NCI-H446 (cell line): ENCODE data around the gene NPAS2.

Experiments used
- DNase-seq, 2 experiments: peaks; one replicate each; lab custom pipeline; 2025; lab: John Stamatoyannopoulos, UW

The NPAS2 gene, protein sequence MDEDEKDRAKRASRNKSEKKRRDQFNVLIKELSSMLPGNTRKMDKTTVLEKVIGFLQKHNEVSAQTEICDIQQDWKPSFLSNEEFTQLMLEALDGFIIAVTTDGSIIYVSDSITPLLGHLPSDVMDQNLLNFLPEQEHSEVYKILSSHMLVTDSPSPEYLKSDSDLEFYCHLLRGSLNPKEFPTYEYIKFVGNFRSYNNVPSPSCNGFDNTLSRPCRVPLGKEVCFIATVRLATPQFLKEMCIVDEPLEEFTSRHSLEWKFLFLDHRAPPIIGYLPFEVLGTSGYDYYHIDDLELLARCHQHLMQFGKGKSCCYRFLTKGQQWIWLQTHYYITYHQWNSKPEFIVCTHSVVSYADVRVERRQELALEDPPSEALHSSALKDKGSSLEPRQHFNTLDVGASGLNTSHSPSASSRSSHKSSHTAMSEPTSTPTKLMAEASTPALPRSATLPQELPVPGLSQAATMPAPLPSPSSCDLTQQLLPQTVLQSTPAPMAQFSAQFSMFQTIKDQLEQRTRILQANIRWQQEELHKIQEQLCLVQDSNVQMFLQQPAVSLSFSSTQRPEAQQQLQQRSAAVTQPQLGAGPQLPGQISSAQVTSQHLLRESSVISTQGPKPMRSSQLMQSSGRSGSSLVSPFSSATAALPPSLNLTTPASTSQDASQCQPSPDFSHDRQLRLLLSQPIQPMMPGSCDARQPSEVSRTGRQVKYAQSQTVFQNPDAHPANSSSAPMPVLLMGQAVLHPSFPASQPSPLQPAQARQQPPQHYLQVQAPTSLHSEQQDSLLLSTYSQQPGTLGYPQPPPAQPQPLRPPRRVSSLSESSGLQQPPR

DNA sequence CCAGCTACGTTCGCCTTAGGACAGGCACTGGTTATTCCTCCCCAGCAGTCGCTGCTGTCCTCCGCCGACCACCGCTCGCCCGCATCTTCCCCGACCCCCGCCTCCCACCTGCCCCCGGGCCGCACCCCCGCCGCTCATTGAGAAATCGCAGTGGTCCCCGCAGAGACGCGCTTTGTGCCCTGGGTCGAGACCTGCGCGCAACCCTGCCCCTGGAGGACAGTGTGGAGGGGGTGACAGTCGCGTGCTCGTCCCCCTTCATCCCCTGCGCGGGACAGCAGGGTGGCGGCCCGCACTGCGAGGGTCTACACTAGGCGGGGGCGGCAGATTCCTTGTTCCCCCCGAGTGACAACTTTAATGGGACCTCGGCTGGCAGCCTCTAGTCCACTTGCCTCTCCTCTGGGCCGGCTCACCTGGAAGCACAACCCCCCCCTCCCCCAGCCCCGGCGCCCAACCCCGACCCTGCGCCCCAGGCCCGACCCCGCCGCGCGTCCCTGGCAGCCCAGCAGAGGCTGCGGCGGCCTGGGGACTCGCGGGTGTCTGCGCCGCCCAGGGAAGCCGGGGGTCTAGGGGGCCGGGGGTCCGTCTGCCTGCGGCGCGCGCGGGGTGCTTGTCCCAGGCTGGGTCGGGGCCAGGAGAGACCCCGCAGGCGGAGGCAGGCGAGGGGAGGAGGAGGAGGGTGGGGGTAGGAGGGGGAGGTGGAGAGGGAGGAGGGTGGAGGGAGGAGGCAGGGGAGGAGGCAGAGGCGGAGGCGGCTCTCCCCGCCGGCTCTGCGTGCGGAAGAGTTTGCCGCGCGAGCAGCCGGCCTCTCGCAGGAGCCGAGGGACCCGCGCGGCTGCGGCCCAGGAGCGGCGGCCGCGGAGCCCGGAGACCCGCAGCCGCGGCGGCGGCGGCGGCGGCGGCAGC lies at the start of gene NPAS2:
NPAS2 (plus strand) TSS at position 770 of the 903 bp plus-strand sequence. CDS start 84,616 bp downstream, outside the sequence.
- DNase-seq = no peak

DNA sequence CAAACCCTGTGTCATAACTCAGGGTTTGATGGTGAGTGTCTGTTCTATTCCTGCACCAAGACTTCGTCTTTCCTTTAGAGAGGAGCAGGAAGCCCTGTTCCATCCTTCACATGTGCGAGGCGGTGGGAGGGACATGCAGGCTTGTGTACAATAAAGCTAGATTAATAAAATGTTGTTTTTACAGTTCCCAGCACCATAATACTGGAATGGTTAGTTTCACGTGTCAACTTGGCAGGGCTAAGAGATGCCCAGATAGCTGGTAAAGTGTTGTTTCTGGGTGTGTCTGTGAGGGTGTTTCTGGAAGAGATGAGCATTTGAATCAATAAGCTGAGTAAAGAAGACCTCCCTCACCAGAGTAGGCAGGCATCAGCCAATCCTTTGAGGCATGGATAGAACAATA lies 48.8 kb upstream of the NPAS2 start:
- DNase-seq = no peak

DNA sequence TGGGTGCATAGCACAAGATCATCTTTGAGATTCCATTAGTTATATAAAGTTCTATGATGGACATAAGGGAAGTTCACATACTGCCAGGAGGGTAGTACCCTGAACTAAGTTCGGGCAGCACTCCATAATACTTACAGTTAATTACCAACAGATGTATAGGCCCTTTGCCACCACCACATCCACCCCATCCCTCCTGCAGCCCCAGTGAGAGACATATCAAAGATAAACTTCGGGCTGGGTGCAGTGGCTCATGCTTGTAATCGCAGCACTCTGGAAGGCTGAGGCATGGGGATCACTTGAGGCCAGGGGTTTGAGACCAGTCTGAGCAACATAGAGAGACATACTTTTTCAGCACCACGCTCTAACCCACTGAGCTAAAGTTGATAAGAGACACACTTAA lies 46.4 kb upstream of the NPAS2 start:
- DNase-seq = no peak

DNA sequence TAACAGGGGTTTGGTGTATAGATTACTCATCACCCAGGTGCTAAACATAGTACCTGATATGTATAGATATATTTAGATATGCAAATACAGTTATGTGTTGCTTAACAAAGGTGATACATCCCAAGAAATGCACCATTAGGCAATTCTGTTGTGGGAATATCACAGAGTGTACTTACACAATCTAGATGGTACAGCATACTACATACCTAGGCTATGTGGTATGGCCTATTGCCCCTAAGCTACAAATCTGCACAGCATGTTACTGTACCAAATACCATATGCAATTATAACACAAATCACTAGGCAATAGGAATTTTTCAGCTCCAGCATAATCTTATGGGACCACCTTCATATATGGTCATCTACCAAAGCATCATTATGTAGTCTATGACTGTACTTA lies 43.5 kb upstream of the NPAS2 start:
- no peak for DNase-seq

DNA sequence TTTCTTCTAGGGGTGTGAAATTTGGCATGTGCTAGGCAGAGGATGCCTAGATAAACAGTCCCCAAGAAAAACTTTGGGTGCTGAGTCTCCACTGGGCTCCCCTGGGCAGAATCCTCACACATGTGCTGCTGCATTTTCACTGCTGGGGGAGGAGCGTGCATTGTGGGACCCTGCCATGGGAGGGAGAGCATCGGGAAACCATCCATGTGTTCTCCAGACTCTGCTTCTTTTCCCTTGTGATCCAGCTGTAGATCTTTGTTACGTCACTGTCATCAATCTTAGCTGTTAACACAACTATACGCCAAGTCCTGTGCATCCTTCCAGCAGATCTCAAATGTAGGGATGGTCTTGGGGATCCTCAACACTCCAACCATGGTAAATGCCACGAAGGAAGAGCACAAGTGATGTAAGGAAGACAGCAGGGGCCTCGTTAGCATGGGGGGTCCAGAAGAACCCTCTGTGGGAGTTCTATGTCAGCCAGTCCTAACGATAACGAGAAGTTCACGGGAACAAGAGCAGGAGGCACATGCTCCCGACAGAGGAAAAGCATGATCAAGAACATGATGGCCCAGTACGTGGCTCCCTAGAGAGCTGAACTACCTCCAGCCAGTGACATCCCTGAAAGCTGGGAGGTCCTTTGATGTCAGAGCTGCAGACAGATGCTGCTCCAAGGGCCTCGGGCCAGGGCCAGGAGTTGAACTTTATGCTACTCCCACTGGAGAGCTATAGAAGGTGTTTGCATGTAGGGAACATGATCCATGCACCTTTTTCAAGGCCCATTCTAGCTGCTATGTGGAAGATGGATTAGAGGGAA lies 41.1 kb upstream of the NPAS2 start:
- DNase-seq = no peak

DNA sequence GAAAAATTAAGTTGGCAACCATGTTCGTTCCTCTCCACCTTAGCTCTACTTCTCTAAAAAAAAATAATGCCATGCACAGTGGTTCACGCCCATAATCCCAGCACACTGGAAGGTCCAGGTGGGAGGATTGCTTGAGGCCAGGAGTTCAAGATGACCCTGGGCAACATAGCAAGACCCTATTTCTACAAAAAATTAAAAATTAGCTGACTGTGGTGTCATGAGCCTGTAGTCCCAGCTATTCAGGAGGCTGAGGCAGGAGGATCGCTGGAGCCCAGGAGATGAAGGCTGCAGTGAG lies 40.1 kb upstream of the NPAS2 start:
- no peak for DNase-seq

DNA sequence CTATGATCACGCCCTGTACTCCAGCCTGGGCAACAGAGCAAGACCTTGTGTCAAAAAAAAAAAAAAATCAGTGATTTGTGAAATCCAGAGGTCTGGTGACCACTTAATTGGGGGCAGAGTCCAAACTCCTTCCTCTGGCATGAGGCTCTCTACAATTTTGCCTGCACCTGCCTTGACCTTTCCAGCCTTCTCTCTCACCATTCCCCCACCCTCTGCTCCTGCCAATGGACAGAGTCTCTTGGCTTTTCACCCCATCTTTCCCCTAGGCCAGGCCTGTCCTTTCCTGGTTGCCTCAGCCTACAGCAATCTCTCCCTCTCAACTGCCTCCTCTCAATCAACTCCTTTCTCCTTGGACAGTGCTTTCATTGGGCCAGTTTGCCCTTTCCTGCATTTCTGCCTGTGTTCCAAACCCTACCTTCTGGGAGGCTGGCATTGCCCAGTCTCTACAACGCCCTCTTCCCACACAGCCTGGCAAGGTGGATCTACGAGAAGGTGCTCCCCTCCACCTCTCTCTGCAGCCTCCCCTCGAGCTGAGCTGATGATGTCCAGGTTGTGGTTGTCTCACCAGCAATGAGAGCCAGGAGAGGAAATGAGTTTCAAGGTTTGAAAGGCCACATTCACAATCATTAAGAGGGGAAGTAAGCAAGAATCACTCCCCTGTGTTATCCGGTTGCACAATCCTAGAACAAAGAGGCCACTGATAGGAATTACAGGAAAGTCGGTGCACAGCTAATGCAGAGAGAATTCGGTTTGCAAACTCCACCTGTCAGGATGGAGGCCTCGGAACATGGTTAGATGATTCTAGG lies 39.5 kb upstream of the NPAS2 start:
- no peak for DNase-seq

DNA sequence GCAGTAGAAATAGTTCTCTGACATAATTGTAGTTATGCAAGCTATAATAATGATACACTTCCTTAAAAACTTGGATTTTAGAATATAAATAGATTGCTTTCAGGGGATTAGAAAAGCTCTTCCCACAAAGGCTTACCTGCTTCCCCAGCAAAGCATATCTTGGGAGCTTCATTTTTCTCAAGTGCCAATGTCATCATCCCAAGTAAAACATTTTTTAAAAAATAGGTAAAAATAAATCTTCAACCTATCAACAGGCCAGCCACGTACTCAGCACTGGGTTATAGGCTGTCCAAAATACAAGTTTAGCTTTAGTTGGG lies 39.0 kb upstream of the NPAS2 start:
- no peak for DNase-seq

DNA sequence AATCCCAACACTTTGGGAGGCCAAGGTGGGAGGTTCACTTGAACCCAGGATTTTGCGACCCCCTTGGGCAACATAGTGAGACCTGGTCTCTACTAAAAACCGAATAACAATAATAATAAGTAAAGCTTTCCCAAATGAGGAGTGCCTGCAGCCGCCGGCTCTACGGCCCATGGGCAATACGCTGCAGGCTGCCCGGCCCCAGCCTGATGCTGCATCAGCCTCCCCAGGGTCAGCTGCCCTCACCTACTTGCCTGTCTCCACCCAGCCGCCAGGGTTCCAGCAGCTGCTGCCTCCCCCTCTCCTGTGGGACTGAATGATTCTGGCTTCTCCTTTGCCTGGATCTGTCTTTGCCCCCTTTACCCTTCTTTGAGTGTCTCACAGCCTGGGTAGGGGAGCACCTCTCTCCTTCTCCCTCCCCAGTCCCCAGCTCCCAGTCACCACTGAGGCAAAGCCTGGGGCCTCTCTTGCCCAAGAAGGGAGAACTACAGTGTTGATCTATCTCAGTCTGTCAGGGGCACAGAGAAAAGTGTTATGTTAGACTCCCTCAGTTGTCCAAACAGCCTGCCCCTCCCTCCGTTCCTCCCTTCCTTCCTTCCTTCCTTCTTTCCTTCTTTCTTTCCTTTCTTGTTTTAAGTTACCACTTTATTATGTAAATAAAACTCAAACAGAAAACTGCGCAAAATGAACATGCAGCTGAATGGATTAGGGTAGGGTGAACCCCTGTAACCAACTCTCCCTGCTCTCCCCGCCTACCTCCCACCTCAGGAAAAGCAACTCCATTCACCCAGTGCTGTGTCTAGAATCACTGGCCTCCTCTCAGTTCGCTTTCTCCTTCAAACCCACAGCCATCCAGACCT lies 38.2 kb upstream of the NPAS2 start:
- no peak for DNase-seq

DNA sequence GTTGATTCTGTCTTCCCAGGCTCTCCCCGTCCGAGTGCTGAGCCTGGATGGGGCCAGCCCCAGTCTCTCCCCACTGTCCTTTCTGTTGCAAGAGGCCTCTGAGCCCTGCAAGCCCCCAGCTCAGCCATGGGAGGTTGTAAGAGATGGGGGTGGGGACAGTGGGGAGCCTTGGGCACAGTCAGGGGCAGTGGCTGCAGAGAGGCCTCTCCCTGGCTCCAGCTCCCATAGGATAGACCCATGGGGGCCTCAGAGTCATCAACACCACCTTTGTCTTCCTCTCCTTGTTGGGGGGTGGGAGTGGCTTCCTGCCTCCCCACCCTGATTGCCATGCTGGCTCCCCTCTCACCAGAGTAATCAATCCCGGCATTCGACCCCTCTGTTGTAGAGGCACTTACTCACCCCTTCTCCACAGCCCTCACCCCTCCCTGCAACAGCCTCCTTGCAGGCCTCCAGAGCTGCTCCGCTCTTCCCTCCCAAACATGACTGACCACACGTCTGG lies 37.5 kb upstream of the NPAS2 start:
- no peak for DNase-seq

DNA sequence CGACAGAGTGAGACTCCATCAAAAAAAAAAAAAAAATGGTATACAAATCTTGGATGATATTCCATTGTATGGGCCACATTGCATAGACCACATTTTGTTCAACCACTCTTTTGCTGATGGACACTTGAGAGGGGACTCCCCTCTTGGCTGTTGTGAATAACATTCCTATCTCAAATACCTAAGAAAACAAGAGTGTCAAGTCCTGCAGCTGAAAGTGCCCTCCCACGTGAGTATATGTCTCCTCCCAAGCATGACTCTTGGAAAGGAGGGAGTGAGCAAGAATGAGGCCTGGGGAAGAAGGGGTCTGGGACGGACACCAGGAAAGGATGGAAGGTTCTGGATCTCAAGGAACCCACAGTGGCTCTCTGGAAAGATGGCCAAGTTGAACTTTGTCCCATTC lies 36.0 kb upstream of the NPAS2 start:
- DNase-seq = no peak

DNA sequence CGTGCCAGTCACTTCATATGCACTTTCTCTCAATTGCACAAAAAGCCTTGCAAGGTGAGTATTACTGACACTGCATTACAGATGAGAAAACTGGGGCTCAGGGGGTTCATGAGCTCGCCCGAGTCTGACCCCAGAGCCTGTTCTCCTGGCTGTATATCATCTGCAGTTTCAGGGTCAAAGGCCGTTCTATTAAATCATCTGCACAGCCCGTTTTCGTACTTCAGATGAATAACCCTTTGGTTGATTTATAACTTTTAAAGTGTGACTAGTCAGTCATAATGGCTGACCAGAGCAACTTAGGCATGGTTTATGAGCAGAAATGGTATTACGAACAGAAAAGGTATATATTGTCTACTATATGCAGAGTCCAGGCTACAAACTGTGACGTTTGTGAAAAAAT lies 35.3 kb upstream of the NPAS2 start:
- DNase-seq = no peak

DNA sequence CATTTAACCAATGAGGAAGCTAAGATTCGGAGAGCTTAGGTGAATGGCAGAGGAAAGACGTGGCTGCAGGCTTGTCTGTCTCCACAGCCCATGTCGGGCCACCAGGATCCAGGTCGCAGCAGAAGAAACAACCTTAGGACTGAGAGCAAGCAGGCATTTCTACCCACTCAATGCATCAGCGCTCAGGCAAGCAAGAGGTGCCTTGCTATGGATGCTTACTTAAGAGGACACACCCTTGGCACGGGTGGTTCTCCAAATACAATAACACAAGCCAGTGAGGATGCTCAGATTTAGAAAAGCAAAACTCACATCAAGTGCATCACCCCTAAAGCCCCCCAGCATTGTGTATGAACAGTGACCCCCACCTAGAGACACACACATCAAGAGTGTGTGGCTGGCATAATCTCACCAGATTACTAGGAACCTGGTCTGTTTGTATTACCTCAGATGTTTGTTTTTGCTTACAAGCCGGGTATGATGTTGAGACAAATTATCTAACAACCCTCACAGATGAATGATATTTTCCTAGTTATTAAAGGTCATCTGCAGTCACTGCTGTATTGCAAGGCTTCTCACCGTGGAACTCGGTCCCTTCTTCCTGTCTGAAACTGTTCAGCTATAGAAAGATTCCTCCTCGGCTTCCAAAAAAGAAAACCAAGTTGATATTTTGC lies 34.2 kb upstream of the NPAS2 start:
- no peak for DNase-seq

DNA sequence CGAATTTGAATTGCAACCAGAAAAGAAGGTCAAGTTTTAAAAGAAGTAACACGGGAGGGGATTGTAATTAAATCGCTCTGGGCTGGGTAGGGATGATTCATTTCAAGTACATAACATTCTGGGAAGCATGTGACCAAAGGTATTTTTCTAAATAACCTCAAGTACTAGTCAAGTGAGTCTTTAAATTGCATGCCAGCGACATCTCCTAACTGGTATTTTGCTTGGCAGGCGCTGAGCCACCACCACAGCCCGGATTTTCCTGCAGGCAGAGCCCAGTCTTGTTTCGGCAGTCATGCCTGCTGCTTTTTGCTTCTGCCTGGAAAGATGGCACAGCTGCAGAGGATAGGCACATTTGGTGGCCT lies 33.7 kb upstream of the NPAS2 start:
- no peak for DNase-seq

DNA sequence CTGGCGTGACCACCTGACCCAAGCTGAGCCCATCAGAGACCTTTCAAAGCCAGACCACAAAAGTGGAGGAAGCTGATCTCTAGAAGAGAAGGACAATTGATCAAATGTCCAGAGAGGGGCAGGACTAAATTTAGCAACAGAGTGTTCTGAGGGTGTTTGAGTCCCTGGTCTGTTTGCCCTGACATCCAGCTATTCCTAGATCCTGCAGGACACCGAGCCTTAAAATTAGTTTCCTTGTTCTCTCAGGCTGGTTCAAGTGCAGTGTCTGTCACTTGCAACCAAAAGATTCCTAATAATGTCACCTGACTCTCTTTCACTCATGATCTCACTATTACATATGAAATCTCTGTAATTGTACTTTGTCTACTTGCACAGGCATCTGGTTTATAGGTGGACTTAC lies 33.0 kb upstream of the NPAS2 start:
- no peak for DNase-seq

DNA sequence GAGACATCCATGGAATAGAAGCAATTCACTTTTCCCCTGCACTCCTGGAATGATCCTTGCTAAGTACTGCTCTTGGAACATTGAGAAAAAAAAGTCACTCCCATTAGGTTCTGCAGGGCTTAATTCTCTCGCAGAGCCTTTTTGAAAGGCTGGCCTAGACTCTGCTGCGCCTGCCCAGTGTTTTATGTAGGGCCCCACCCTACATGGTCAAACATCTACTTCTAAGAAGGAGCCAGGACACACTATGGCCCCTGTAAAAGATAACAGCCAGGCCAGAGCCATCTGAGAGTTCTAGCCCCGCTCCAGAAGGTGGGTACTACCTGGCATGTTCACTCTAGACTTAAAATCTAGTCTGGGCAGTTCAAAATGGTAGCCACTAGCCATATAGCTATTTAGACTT lies 30.6 kb upstream of the NPAS2 start:
- DNase-seq = no peak

DNA sequence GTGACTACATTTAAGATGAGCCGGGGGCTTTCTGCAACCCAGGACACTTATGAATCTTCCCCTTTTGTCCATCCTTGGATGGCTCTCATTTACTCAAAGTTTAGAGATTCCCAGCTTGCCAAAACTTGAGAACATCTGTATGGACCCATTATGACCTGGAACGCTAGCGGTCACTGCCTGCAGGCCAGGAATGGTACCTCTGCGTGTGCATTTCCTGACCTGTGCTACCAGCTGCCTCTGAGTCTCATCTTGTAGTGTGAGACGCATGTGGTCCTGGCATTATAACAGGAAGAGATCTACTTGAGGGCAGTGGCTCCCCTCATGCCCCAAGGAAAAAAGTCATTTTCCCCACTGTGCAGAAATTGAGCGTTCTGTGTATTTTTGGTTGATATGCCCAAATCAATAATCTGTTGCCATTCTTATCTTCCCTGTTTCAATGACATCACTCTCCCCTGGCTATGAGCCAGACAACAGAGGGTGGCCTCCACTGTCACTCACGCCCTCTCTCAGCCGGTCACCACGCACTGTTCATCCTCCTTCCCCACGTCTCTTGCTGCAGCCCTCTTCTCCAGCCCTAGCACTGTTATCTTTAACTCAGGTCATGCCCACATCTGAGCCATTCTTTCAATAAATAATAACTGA lies 28.5 kb upstream of the NPAS2 start:
- no peak for DNase-seq

DNA sequence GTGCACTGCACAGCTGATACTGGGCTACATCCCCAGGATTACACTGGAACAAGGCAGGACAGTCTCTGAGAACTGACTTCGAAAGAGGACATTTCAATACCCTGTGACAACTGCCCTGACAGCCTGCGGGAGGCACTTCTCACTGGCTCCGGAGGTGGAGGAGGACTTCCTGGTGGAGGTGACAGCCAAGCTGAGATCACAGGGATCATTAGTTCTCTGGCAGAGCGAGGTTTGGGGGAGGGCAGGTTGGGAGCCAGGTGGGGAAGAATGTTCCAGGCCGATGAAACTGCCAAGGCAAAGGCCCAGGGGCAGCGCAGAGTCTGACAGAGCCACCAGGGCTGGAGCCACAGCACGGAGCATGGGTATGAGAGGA lies 28.0 kb upstream of the NPAS2 start:
- no peak for DNase-seq

DNA sequence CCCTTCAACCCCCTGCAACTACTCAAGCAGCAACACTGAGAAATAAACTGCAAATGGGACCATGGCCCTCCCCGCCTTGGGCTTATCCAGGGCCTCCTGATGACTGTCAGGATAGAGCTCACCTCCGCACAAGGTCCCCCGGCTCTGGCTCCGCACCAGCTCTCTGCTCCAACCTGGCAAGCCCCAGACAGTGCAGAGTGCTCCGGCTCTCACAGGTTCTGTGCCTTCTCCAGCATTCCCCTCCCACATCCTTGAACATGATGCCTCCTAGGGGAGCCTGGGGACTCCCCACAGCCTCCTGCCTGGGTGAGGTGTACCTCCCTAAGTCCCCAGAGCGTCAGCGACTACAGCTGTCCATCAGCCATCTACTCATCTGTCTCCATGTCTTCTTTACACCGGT lies 26.7 kb upstream of the NPAS2 start:
- DNase-seq = no peak
